ENCODE results near the gene NHERF2.

- TF ChIP-seq CTCF (IDR thresholded peaks at IDR 0.05; ENCODE audit: insufficient read depth, low read length, poor library complexity, severe bottlenecking) (no peak), EZH2phosphoT487 (conservative IDR thresholded peaks at IDR 0.05; ENCODE audit: low read length) (no peak)
Observed at GRCh38 chr16:2015117-2015946, 11.4 kb upstream of the NHERF2 start.
